Frontal cortex (tissue), 4 donors: ENCODE results near the gene NCCRP1. TPM values are rescaled to one million over a fixed set of nuclear protein-coding genes. Genes with fewer than 3 reads are reported as not detected.

Source experiments
- DNase-seq, 2 donors: peaks; one replicate each; pipeline ENCODE4 v3.0.0; 2012; ENCODE audit warnings: low spot score in 2 of 2
- FAIRE-seq: peaks from 2 replicates; lab custom pipeline; 2012; peaks lifted over from hg19 to GRCh38; lab: Jason Lieb, UNC
- total RNA-seq: library from RNA; depleted of rRNA; stranded (reverse); fragments of >200 nt; gene quantifications from one replicate; pipeline ENCODE4 v1.2.3, GENCODE V29; 2014
- donor health status: control.
- donor health status: control.
- donor health status: control.

NCCRP1 gene
- total RNA-seq, 1 donor from 2014 or later = not detected

- no peak for FAIRE-seq
- no peak for DNase-seq
Observed at GRCh38 chr19:39177736-39178135, 19.0 kb upstream of the NCCRP1 start.

GRCh38 chr19:39178296-39179006 lies 18.3 kb upstream of the NCCRP1 start:
- FAIRE-seq (no peak), DNase-seq (no peak)

DNA sequence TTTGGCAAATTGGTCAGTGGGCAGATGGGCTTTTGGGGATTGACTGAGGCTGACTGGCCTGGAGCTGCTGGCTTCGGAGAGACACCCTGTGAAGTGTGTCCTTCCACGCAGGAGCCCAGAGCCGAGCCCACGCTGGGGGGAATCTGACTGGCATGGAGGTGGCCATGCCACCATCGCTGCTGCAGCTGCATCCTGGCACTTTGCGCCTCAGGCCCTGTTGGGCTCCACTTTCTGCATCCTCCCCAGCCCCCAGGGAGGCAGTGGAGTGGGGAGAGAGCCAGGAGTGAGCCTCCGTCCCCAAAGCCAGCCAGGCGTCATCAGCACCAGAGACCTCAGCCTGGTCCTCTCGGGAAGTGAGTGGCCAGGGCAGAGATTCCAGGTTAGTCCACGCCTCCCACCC lies 17.0 kb upstream of the NCCRP1 start:
- FAIRE-seq (no peak), DNase-seq (no peak)

- DNase-seq = no peak
- no peak for FAIRE-seq
Observed at GRCh38 chr19:39180749-39181148, 16.0 kb upstream of the NCCRP1 start.

GRCh38 chr19:39181500-39182173 lies 15.1 kb upstream of the NCCRP1 start:
- DNase-seq (no peak), FAIRE-seq (no peak)

DNA sequence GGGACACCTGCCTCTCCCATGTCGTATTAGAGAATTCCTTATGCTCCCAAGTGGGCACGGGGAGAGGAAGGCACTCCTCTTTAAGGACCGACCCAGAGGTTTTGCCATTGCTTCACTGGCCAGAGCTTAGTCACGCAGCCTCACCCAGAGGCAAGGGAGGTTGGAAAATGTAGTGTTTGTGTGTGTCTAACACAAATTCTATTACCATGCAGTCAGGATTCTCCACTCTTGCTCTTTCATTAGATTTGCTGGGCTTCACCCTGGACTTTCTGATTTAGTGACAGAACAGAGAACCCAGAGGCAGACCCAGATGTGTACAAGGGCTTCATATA lies 14.6 kb upstream of the NCCRP1 start:
- FAIRE-seq (no peak), DNase-seq (no peak)

- DNase-seq = no peak
- no peak for FAIRE-seq
Observed at GRCh38 chr19:39183104-39183503, 13.7 kb upstream of the NCCRP1 start.

GRCh38 chr19:39186391-39186790 lies 10.4 kb upstream of the NCCRP1 start:
- DNase-seq = no peak
- FAIRE-seq = no peak

DNA sequence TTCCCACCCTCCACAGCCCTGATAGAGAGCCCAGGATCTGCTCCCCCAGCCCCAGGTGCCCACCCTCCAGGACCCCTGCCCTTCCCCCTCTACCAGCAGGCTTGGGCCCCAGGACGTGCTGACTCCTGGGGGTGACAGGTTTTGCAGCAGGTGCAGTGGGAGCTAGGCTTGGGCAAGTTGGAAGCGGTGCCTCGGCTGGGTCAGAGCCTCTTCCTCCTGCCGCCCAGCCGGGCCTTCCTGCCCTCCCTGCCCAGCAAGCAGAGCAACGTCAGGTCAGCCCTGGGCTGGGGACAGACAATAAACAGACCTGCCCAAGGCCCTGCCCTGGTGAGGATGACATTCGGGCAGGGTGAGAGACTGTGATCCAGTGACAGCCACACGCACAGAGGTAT lies 9.2 kb upstream of the NCCRP1 start:
- FAIRE-seq = no peak
- DNase-seq = no peak

GRCh38 chr19:39188960-39189359 lies 7.8 kb upstream of the NCCRP1 start:
- FAIRE-seq = no peak
- DNase-seq = no peak

GRCh38 chr19:39190768-39191167 lies 6.0 kb upstream of the NCCRP1 start:
- FAIRE-seq (no peak), DNase-seq (no peak)

- no peak for DNase-seq
- FAIRE-seq = no peak
Observed at GRCh38 chr19:39192846-39193245, 3.9 kb upstream of the NCCRP1 start.

DNA sequence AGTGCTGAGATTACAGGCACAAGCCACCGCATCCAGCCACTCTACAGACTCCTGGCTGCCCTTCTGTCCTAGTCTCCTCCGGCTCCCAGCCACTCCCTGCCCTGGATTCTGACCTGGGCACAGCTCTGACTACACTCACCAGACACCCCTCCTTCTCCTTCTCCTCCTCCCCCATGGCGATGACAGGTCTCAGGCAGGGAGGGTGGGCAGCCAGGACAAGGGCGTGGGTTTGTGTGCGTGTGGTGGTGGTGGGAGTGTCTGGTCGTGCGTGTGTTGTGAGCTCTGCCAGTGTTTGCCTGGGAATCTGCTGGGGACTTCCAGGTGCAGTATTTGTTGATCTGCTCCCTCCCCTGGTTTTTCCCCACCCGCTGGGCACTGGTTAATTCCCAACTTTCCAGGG lies 3.0 kb upstream of the NCCRP1 start:
- FAIRE-seq (no peak), DNase-seq (no peak)

GRCh38 chr19:39194832-39195542 lies 1.8 kb upstream of the NCCRP1 start:
- no peak for DNase-seq
- FAIRE-seq = no peak

DNA sequence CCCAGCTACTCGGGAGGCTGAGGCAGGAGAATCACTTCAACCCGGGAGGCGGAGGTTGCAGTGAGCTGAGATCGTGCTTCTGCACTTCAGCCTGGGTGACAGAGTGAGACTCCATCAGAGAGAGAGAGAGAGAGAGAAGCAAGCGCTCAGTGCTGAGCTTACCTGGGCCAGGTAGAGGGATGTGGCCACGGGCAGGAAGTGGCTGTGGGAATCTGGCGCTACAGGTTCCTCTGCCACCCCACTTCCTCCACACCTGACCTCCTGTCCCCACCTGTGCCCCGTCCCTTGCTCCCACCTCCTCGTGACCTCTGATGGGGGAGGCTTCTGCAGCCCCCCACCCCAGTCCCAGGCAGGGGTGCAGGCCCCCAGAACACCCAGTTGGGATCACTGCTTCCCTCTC lies 1.0 kb upstream of the NCCRP1 start:
- FAIRE-seq = no peak

DNA sequence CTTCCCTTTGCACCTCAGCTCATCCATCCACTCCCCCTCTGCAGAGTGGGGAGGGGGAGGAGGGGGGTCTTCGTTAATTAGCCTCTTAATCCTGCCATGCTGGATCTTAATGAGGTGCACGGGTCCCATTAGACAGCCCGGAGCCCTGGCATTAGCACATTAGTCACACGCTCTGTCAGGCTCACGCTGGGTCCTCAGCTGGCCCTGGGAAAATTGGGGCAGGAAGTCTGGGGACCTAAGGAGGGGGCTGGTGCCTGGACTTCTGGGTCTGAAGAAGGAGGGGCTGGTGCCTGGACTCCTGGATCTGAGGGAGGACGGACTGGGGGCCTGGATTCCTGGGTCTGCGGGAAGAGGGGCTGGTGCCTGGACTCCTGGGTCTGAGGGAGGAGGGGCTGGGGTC lies 444 bp upstream of the NCCRP1 start:
- FAIRE-seq = no peak
- no peak for DNase-seq

More for the DNA sequence above, 1.0 kb upstream of the NCCRP1 start:
- DNase-seq = no peak

DNA sequence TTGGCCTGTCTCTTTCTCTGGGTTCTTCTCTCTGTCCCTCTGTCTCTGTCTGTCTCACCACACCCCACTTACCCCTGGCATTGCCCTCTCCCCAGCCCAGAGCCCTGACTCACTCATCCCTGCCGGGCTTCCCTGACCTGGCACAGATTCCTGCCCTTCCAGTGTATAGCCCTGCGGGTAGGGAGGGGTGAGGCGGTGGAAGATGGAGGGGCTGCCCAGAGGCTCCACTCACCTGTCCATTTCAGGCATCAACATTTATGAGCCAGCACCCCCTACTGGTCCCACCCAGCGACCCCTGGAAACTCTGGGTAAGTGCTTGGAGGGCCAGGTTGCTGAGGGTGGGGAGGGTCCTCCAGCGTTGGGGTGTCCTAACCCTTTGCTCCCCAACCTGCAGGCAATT lies 1.0 kb downstream of the NCCRP1 start:
- FAIRE-seq (no peak), DNase-seq (no peak)

- DNase-seq (peak; percentile 62 to 78), FAIRE-seq (no peak)
Observed at GRCh38 chr19:39199025-39199424, 2.3 kb downstream of the NCCRP1 start.

DNA sequence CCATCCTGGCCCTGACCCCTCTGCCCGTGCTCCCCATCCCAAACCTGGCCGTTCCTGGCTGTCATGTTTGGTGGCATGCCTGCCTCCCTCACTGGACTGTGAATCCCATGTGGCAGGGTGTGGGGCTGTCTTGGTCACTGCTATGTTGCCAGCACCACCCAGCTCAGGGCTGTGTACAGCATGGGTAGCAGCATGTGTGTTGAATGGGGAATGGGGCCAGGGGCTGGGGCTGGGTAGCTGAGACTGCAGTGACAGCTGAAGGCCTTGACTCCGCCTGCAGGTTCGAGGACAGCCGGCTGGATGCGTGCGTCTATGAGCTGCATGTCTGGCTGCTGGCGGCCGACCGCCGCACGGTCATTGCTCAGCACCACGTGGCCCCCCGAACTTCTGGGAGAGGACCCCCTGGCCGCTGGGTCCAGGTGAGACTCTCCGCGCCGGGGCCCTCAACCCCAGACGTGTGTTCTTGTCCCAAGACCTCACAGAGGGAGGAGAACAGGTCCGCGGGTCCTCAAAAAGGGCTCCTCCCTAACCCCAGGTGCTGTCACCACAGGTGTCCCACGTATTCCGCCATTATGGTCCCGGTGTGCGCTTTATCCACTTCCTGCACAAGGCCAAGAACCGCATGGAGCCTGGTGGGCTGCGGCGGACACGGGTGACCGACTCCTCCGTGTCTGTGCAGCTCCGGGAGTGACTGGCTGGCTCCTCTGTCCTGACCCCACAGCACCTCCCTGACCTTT lies 3.5 kb downstream of the NCCRP1 start:
- FAIRE-seq (no peak), DNase-seq (no peak)

DNA sequence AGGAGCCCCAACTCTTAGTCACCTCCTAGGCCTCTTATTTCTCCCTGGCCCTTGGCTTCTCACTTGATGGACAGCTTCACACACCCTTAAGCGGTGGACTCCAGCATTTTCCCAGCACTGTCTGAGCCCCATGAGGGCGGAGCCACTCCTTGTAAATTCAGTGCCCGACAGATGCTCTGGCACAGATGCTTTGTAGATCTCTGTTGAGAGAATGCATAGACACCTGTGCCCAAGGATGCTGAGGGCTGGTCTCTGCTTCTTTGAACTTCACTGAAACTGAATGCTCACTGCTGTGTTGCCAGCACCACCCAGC lies 4.0 kb downstream of the NCCRP1 start:
- DNase-seq = no peak
- no peak for FAIRE-seq

GRCh38 chr19:39202998-39203355 lies 6.2 kb downstream of the NCCRP1 start:
- FAIRE-seq (no peak), DNase-seq (no peak)
